Measurements from ENCODE around the gene MAMDC4. TPM values are rescaled to one million over a fixed set of nuclear protein-coding genes. Genes with fewer than 3 reads are reported as not detected.

MAMDC4 gene
- total RNA-seq, 4 donors from 2014 or later, result 1.0 to 2.2 (median 1.8) TPM

DNA sequence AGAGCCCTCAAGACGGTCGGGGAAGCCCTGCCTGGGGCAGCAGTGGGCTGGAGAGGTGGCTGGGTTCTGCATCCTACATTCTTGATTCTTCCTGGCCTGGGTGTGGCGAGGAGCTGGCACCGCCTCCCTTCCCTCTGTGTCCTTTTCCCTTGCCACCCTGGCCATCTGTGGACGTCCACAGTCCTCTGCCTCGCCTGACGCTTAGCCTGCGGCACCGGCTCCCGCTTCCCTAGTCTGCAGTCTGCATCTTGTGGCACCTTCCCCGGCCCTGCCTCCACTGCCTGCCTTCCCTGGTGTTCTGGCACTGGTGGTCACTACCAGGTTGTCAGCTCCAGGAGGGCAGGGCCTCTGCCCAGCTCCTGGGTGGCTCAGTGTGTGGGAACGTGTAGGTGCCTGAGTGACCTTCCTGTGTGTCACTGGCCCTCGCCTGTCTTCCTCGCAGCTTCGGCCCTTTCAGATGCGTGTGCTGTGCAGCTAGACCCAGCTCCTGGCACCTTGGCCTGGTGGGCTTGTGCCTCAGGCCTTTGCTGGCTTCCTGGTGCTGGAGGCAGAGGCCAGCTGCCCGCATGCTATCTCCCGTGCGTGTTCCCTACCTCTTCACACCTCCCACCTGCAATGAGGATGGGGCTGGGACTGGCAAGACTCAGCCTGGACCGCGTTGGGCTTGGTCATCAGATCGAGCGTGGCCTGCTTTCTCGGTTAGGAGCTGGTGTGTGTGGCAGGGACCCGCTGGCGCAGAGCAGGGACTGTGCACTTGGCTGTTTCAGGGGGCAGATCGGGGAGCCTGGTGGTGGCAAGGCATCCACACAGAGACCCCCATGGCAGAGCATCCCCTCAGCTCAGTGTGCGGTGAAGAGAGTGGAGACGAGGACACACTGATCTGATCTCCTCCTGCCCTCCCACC lies 55.1 kb downstream of the MAMDC4 start:
- WGBS, 2 donors (ENCODE audit: low coverage in 1 of 2), result 80 to 85% methylated on average over 3 to 4 of the region's 29 CpGs
- ATAC-seq, result no peak
- no peak for TF ChIP-seq POLR2A (IDR thresholded peaks at IDR 0.05)
- no peak for TF ChIP-seq POLR2AphosphoS5 (IDR thresholded peaks at IDR 0.05)
- TF ChIP-seq, protein P1, sequence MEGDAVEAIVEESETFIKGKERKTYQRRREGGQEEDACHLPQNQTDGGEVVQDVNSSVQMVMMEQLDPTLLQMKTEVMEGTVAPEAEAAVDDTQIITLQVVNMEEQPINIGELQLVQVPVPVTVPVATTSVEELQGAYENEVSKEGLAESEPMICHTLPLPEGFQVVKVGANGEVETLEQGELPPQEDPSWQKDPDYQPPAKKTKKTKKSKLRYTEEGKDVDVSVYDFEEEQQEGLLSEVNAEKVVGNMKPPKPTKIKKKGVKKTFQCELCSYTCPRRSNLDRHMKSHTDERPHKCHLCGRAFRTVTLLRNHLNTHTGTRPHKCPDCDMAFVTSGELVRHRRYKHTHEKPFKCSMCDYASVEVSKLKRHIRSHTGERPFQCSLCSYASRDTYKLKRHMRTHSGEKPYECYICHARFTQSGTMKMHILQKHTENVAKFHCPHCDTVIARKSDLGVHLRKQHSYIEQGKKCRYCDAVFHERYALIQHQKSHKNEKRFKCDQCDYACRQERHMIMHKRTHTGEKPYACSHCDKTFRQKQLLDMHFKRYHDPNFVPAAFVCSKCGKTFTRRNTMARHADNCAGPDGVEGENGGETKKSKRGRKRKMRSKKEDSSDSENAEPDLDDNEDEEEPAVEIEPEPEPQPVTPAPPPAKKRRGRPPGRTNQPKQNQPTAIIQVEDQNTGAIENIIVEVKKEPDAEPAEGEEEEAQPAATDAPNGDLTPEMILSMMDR (IDR thresholded peaks at IDR 0.05), result no peak
- TF ChIP-seq EP300 (IDR thresholded peaks at IDR 0.05), result no peak
- H3K4me1 ChIP-seq, result peaks cover 0 to 18% (median 10%) of the 10 kb centered on the region in 3 donors
- H3K27me3 ChIP-seq, result no peaks in the 10 kb centered on the region
- H3K27ac ChIP-seq, result no peak overlapping the region
- no peaks in the 10 kb centered on the region for H3K9me3 ChIP-seq
- no peak overlapping the region for H3K4me3 ChIP-seq
- peaks cover 0 to 60% of the 10 kb centered on the region in 2 donors for H3K36me3 ChIP-seq

Small RNAs within 50 kb of the gene (small RNA-seq; reads per million reads assigned to genes)
- 0 reads per million in 4 donors for gene MIR4292
- 0 reads per million in 4 donors for gene MIR4479

Other genes with a start within 250 kb of the MAMDC4 start
- gene EGFL7, start 189.4 kb upstream of the MAMDC4 start, total RNA-seq, result 10 to 100 TPM; 38.8 to 81.0 (median 56.4) TPM
- 10 to 100 TPM; 28.8 to 43.6 (median 38.4) TPM for gene AGPAT2, start 164.9 kb upstream of the MAMDC4 start, total RNA-seq
- 10 to 100 TPM in 2 of 4 donors, 1 to 10 TPM in 2; 7.8 to 24.4 (median 11.2) TPM for gene DIPK1B, start 139.8 kb upstream of the MAMDC4 start, total RNA-seq
- 10 to 100 TPM in 2 of 4 donors, 1 to 10 TPM in 2; 3.9 to 16.5 (median 9.9) TPM for gene LCN10, start 109.4 kb upstream of the MAMDC4 start, total RNA-seq
- gene LCN6, start 103.8 kb upstream of the MAMDC4 start, total RNA-seq, result 10 to 100 TPM; 16.2 to 31.4 (median 22.7) TPM
- not detected for gene LCN8, start 94.1 kb upstream of the MAMDC4 start, total RNA-seq
- gene LCN15, start 87.8 kb upstream of the MAMDC4 start, total RNA-seq, result not detected
- 10 to 100 TPM; 33.0 to 51.5 (median 40.4) TPM for gene TMEM141, start 61.0 kb upstream of the MAMDC4 start, total RNA-seq
- 1 to 10 TPM in 3 of 4 donors, not detected in 1; 1.4 to 3.4 (median 2.0) TPM for gene CCDC183, start 56.0 kb upstream of the MAMDC4 start, total RNA-seq
- gene RABL6, start 44.4 kb upstream of the MAMDC4 start, total RNA-seq, result 100 to 1,000 TPM in 1 of 4 donors, 10 to 100 TPM in 3; 54.8 to 109 (median 71.2) TPM
- gene AJM1, start 9.9 kb upstream of the MAMDC4 start, total RNA-seq, result 10 to 100 TPM in 1 of 4 donors, 1 to 10 TPM in 3; 2.5 to 10.9 (median 5.7) TPM
- gene PHPT1, start 2.9 kb upstream of the MAMDC4 start, total RNA-seq, result 10 to 100 TPM; 33.7 to 63.5 (median 43.7) TPM
- gene EDF1, start 14.0 kb downstream of the MAMDC4 start, total RNA-seq, result 100 to 1,000 TPM; 283 to 353 (median 323) TPM
- gene TRAF2, start 34.2 kb downstream of the MAMDC4 start, total RNA-seq, result 10 to 100 TPM in 2 of 4 donors, 1 to 10 TPM in 2; 3.8 to 17.1 (median 11.1) TPM
- gene FBXW5, start 92.4 kb downstream of the MAMDC4 start, total RNA-seq, result 100 to 1,000 TPM; 171 to 310 (median 236) TPM
- gene C8G, start 92.9 kb downstream of the MAMDC4 start, total RNA-seq, result not detected
- not detected for gene LCN12, start 99.9 kb downstream of the MAMDC4 start, total RNA-seq
- 100 to 1,000 TPM in 1 of 4 donors, 10 to 100 TPM in 2, 1 to 10 TPM in 1; 7.4 to 132 (median 29.7) TPM for gene PTGDS, start 125.2 kb downstream of the MAMDC4 start, total RNA-seq
- gene LCNL1, start 130.6 kb downstream of the MAMDC4 start, total RNA-seq, result under 1 TPM in 2 of 4 donors, not detected in 2; 0.40 TPM
- 10 to 100 TPM; 24.2 to 42.6 (median 36.1) TPM for gene PAXX, start 140.1 kb downstream of the MAMDC4 start, total RNA-seq
- 1 to 10 TPM in 3 of 4 donors, under 1 TPM in 1; 0.81 to 5.4 (median 2.2) TPM for gene CLIC3, start 144.2 kb downstream of the MAMDC4 start, total RNA-seq
- 10 to 100 TPM; 13.5 to 24.3 (median 19.3) TPM for gene ABCA2, start 175.9 kb downstream of the MAMDC4 start, total RNA-seq
- under 1 TPM in 1 of 4 donors, not detected in 3; 0.20 TPM for gene FUT7, start 179.7 kb downstream of the MAMDC4 start, total RNA-seq
- 10 to 100 TPM; 50.4 to 69.9 (median 59.5) TPM for gene NPDC1, start 193.8 kb downstream of the MAMDC4 start, total RNA-seq
- 1 to 10 TPM in 1 of 4 donors, under 1 TPM in 1, not detected in 2; 0.58 to 1.6 TPM for gene ENTPD2, start 201.7 kb downstream of the MAMDC4 start, total RNA-seq
- 1 to 10 TPM in 1 of 4 donors, under 1 TPM in 3; 0.13 to 1.3 (median 0.19) TPM for gene SAPCD2, start 218.2 kb downstream of the MAMDC4 start, total RNA-seq
- gene UAP1L1, start 225.2 kb downstream of the MAMDC4 start, total RNA-seq, result 1 to 10 TPM; 4.2 to 7.3 (median 6.0) TPM
- 10 to 100 TPM; 26.1 to 30.2 (median 29.3) TPM for gene MAN1B1, start 234.6 kb downstream of the MAMDC4 start, total RNA-seq

All from gastroesophageal sphincter (tissue), 4 donors.